PFSK-1 (cell line): ENCODE data around the gene SLC46A3.

Experiments used
- FOXP2 ChIP-seq: optimal IDR thresholded peaks from 2 replicates; pipeline ENCODE3; 2011; ENCODE audit warnings: borderline replicate concordance, control low read depth, inconsistent platforms; ENCODE audit not compliant: insufficient read depth; ENCODE audit errors: extremely low read length, extremely low read depth
- POLR2AphosphoS5 ChIP-seq: IDR thresholded peaks from 2 replicates; pipeline ENCODE4 v1.6.1; 2012; ENCODE audit warnings: low read depth, mild to moderate bottlenecking, control low read depth, low read length, moderate library complexity
- REST ChIP-seq, 2 experiments: IDR thresholded peaks; 2 replicates each; pipeline versions ENCODE4 v1.6.1 to v1.8.0; 2011 to 2012; ENCODE audit warnings: low read depth in 2 of 2, low read length in 2 of 2, control low read depth in 1 of 2, inconsistent platforms in 1 of 2, mild to moderate bottlenecking in 1 of 2, moderate library complexity in 1 of 2; ENCODE audit not compliant: insufficient read depth in 1 of 2
- SIN3A ChIP-seq: IDR thresholded peaks from 2 replicates; pipeline ENCODE4 v1.6.1; 2012; ENCODE audit warnings: mild to moderate bottlenecking, low read length, moderate library complexity, borderline replicate concordance; ENCODE audit not compliant: insufficient read depth
- TAF1 ChIP-seq: IDR thresholded peaks from 2 replicates; pipeline ENCODE4 v1.6.1; 2012; ENCODE audit warnings: low read length, control low read depth, borderline replicate concordance; ENCODE audit not compliant: insufficient read depth

The SLC46A3 gene

DNA sequence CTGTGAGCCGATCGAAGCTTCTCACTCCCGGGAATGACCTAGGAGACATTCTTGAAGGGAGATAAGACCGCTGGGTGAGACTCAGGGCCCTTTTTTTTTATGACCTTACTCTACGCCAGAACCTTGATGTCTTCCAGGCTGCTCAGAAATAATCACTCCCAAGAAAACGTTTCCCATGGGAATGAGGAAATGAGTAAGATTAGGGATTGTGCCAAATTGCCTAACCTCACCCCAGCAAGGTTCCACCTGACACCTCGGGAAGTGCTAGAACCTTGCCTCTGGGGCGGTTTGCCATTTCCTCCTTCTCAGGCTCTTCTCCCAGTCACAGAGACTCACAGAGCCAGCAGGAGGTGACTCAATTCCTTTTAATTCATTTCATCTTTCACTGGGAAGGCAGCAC is 2.3 kb downstream of the SLC46A3 start:
- no peak for TF ChIP-seq POLR2AphosphoS5
- TF ChIP-seq REST (IDR thresholded peaks at IDR 0.05; ENCODE audit: insufficient read depth in 1 of 2, low read depth in 2 of 2, low read length in 2 of 2): no peak
- no peak for TF ChIP-seq SIN3A
- TF ChIP-seq TAF1: no peak
- TF ChIP-seq FOXP2: no peak

DNA sequence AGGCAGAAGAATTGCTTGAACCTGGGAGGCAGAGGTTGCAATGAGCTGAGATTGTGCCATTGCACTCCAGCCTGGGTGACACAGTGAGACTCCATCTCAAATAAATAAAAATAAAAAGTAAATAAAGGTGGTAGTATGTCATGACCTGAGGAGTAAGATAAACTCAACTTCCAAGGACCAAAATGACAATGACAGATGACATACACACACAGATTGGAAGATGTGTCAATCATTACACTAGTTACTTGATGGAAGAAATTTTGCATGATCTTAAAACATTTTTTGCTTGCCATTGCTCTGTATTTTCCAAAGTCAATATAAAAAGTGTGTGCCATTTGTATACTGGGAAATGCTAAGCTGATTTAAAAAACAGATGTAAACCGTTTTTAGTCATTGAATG is 4.1 kb downstream of the SLC46A3 start:
- TF ChIP-seq REST (IDR thresholded peaks at IDR 0.05; ENCODE audit: insufficient read depth in 1 of 2, low read depth in 2 of 2, low read length in 2 of 2) (no peak), POLR2AphosphoS5 (no peak), FOXP2 (no peak), TAF1 (no peak), SIN3A (no peak)

DNA sequence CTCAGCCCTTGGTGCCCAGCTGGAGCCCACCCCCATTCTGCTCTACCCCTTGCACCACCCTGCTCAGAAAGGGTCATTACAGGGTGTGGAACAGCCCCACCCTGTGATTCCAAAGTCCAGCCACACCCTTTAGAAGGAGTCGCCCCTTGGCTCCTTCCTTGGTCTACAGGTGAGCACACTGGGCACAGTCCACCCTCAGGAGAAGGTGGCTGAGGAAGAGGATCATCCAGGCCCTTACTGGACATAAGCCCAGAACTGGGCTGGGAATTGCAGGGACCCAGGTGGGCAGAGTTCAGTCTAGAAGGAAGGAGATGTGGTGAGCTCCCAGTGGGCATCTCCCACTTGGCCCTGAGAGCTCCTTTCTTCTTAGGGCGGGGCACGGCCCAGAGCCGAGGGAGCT is 8.6 kb downstream of the SLC46A3 start:
- TF ChIP-seq POLR2AphosphoS5 (no peak), REST (IDR thresholded peaks at IDR 0.05; ENCODE audit: insufficient read depth in 1 of 2, low read depth in 2 of 2, low read length in 2 of 2) (no peak), TAF1 (no peak), SIN3A (no peak)

- TF ChIP-seq REST (IDR thresholded peaks at IDR 0.05; ENCODE audit: insufficient read depth in 1 of 2, low read depth in 2 of 2, low read length in 2 of 2) (no peak), FOXP2 (no peak), POLR2AphosphoS5 (no peak), TAF1 (no peak)
Observed at GRCh38 chr13:28707629-28708427, 10.9 kb downstream of the SLC46A3 start.
